ENCODE results near the gene SV2C. TPM values are rescaled to one million over a fixed set of nuclear protein-coding genes. Genes with fewer than 3 reads are reported as not detected.

The SV2C gene
- total RNA-seq, 1 donor from 2014 or later: 0.32 TPM

- Histone ChIP-seq H3K4me3 (no peak overlapping the region), H3K4me1 (no peaks in the 10 kb centered on the region), H3K36me3 (no peaks in the 10 kb centered on the region), H3K27ac (no peak overlapping the region), H3K27me3 (ENCODE audit: low read depth) (no peaks in the 10 kb centered on the region), H3K9me3 (no peaks in the 10 kb centered on the region)
- intact Hi-C loops (cut with DNase I): no loop called here
- TF ChIP-seq CTCF (IDR thresholded peaks at IDR 0.05): peak; percentile 52
- ATAC-seq: peak; percentile 70 to 80
- DNase-seq: no peak
Measured at GRCh38 chr5:76337953-76338451, 254.8 kb downstream of the SV2C start.

GRCh38 chr5:76339919-76340318, 256.7 kb downstream of the SV2C start:
- H3K4me3 ChIP-seq: no peak overlapping the region
- no peaks in the 10 kb centered on the region for H3K9me3 ChIP-seq
- ATAC-seq (no peak), DNase-seq (no peak)
- H3K36me3 ChIP-seq: no peaks in the 10 kb centered on the region
- H3K4me1 ChIP-seq: no peaks in the 10 kb centered on the region
- no peak for TF ChIP-seq CTCF (IDR thresholded peaks at IDR 0.05)
- intact Hi-C loops (cut with DNase I): no loop called here
- no peaks in the 10 kb centered on the region for H3K27me3 ChIP-seq (ENCODE audit: low read depth)
- H3K27ac ChIP-seq: no peak overlapping the region

- no peaks in the 10 kb centered on the region for H3K36me3 ChIP-seq
- DNase-seq: peak; percentile 49
- ATAC-seq: peak; percentile 61 to 74
Measured at GRCh38 chr5:76341651-76342334, 258.6 kb downstream of the SV2C start.

GRCh38 chr5:76342474-76342873, 259.3 kb downstream of the SV2C start:
- Histone ChIP-seq H3K4me1 (no peaks in the 10 kb centered on the region), H3K36me3 (no peaks in the 10 kb centered on the region), H3K27me3 (ENCODE audit: low read depth) (no peaks in the 10 kb centered on the region), H3K27ac (no peak overlapping the region), H3K4me3 (no peak overlapping the region), H3K9me3 (no peaks in the 10 kb centered on the region)
- intact Hi-C loops (cut with DNase I): no loop called here
- DNase-seq (no peak), ATAC-seq (no peak)
- no peak for TF ChIP-seq CTCF (IDR thresholded peaks at IDR 0.05)

More at GRCh38 chr5:76341651-76342334, 258.6 kb downstream of the SV2C start:
- TF ChIP-seq CTCF (IDR thresholded peaks at IDR 0.05): no peak
- H3K27ac ChIP-seq: no peak overlapping the region
- H3K4me1 ChIP-seq: no peaks in the 10 kb centered on the region
- no peaks in the 10 kb centered on the region for H3K27me3 ChIP-seq (ENCODE audit: low read depth)
- H3K9me3 ChIP-seq: no peaks in the 10 kb centered on the region
- intact Hi-C loops (cut with DNase I): no loop called here
- no peak overlapping the region for H3K4me3 ChIP-seq

- no peak for ATAC-seq
- Histone ChIP-seq H3K27ac (no peak overlapping the region), H3K4me3 (no peak overlapping the region), H3K4me1 (no peaks in the 10 kb centered on the region), H3K36me3 (no peaks in the 10 kb centered on the region), H3K9me3 (no peaks in the 10 kb centered on the region), H3K27me3 (ENCODE audit: low read depth) (no peaks in the 10 kb centered on the region)
- DNase-seq: no peak
- no peak for TF ChIP-seq CTCF (IDR thresholded peaks at IDR 0.05)
- intact Hi-C loops (cut with DNase I): no loop called here
Measured at GRCh38 chr5:76345582-76345981, 262.4 kb downstream of the SV2C start.
